Endothelial cell of umbilical vein (primary cell): ENCODE results near the gene PRKAA1. TPM values are rescaled to one million over a fixed set of nuclear protein-coding genes. Genes with fewer than 3 reads are reported as not detected.
A peak's percentile ranks its signal among the peaks of the same experiment; 100 is the strongest.

ENCODE experiments used
- BruUV-seq: library from RNA; stranded (reverse); fragments of 400-500 nt; replicated peaks from 2 replicates; lab custom pipeline; 2021; lab: Mats Ljungman, UMichigan
- CTCF ChIA-PET: fragments of 300-600, 350-600 bp; sonication (Branson Sonifier 250); formaldehyde crosslinking; loops from one replicate; lab custom pipeline; 2021; ENCODE audit warnings: antibody characterized with exemption, inconsistent platforms; lab: Charles Lee
- POLR2A ChIA-PET: fragments of 300-600, 350-600 bp; sonication (Branson Sonifier 250); formaldehyde crosslinking; loops from one replicate; lab custom pipeline; 2021; ENCODE audit warnings: antibody characterized with exemption, inconsistent platforms; lab: Charles Lee
- DNase-seq: peaks from one replicate; pipeline ENCODE4 v3.0.0-alpha.2; 2011; ENCODE audit warnings: low read depth, low spot score
- FAIRE-seq: peaks from 2 replicates; lab custom pipeline; 2011; peaks lifted over from hg19 to GRCh38; lab: Jason Lieb, UNC
- H2AFZ ChIP-seq: 2 replicates; pipeline ENCODE4 v1.6.0; 2012; ENCODE audit warnings: low read depth, low read length, control low read depth, inconsistent platforms
- H3K27ac ChIP-seq: 2 replicates; pipeline ENCODE4 v1.5.1; 2011; ENCODE audit warnings: low read depth, mild to moderate bottlenecking, control low read depth, low read length, moderate library complexity; ENCODE audit not compliant: insufficient read depth
- H3K27me3 ChIP-seq, 2 experiments: 2 replicates each; pipeline versions ENCODE4 v1.6.0 to v1.6.1; 2011; ENCODE audit warnings: low read length in 2 of 2, mixed read lengths in 1 of 2; ENCODE audit not compliant: control insufficient read depth in 2 of 2, insufficient read depth in 2 of 2
- H3K36me3 ChIP-seq, 2 experiments: 2 replicates in 1 of 2; 3 replicates in 1 of 2; pipeline ENCODE4 v1.5.1; 2011; ENCODE audit warnings: low read length in 2 of 2, mild to moderate bottlenecking in 1 of 2, moderate library complexity in 1 of 2; ENCODE audit not compliant: control insufficient read depth in 2 of 2, insufficient read depth in 2 of 2; ENCODE audit errors: extremely low read depth in 1 of 2
- H3K4me1 ChIP-seq: 3 replicates; pipeline ENCODE4 v1.5.1; 2011; ENCODE audit warnings: mild to moderate bottlenecking, low read length; ENCODE audit not compliant: control insufficient read depth, insufficient read depth; ENCODE audit errors: extremely low read depth
- H3K4me2 ChIP-seq: 2 replicates; pipeline ENCODE4 v1.6.1; 2011; ENCODE audit warnings: low read length, control low read depth, mixed read lengths; ENCODE audit not compliant: insufficient read depth
- H3K4me3 ChIP-seq, 3 experiments: fragments of 200-600 bp in 1 of 3; sonication (generic), shearing (Covaris generic) in 1 of 3; replicated peaks in 1 of 3; 2 replicates each; pipeline ENCODE4 v1.5.1; 2011 to 2016; ENCODE audit warnings: control low read depth in 3 of 3, low read length in 3 of 3, mild to moderate bottlenecking in 2 of 3, inconsistent platforms in 1 of 3, low read depth in 1 of 3, moderate library complexity in 1 of 3; ENCODE audit not compliant: insufficient read depth in 1 of 3
- H3K79me2 ChIP-seq: 2 replicates; pipeline ENCODE4 v1.6.0; 2012; ENCODE audit warnings: low read length, inconsistent platforms; ENCODE audit not compliant: control insufficient read depth, insufficient read depth
- H3K9ac ChIP-seq: replicated peaks from 2 replicates; pipeline ENCODE3; 2011; ENCODE audit warnings: low read length, control low read depth; ENCODE audit not compliant: insufficient read depth; ENCODE audit errors: extremely low read depth
- H3K9me1 ChIP-seq: replicated peaks from 3 replicates; pipeline ENCODE4 v1.6.0; 2011; ENCODE audit warnings: mild to moderate bottlenecking, low read length; ENCODE audit not compliant: control insufficient read depth, insufficient read depth; ENCODE audit errors: extremely low read depth
- H3K9me3 ChIP-seq: replicated peaks from 2 replicates; pipeline ENCODE4 v1.5.1; 2012; ENCODE audit warnings: low read length, inconsistent platforms; ENCODE audit not compliant: control insufficient read depth, insufficient read depth
- H4K20me1 ChIP-seq: replicated peaks from 2 replicates; pipeline ENCODE3; 2011; ENCODE audit warnings: mild to moderate bottlenecking, low read length; ENCODE audit not compliant: control insufficient read depth, insufficient read depth; ENCODE audit errors: extremely low read depth
- EZH2 ChIP-seq: IDR thresholded peaks from 2 replicates; pipeline ENCODE4 v1.6.1; 2012; ENCODE audit warnings: borderline replicate concordance, low read depth, mild to moderate bottlenecking, moderate library complexity, low read length, inconsistent platforms; ENCODE audit not compliant: severe bottlenecking
- JUN ChIP-seq: IDR thresholded peaks from 2 replicates; pipeline ENCODE4 v1.6.1; 2011; ENCODE audit warnings: borderline replicate concordance, low read depth; ENCODE audit not compliant: insufficient read length, insufficient read depth
- POLR2A ChIP-seq: IDR thresholded peaks from 2 replicates; pipeline ENCODE4 v1.6.1; 2012; ENCODE audit warnings: low read depth, mild to moderate bottlenecking, control low read depth, low read length
- dilution Hi-C: fragments of 300-500 bp; cut with MboI; formaldehyde crosslinking; loops from one replicate; pipeline ENCODE4 v1.15.0; 2019; ENCODE audit warnings: low sequenced_read_pairs; ENCODE audit not compliant: extremely low pct_ligation_motif_present
- intact Hi-C: fragments of 100-400 bp; cut with micrococcal nuclease; formaldehyde crosslinking; loops from one replicate; pipeline ENCODE4 v1.10.0; 2022
- polyA plus RNA-seq, 4 experiments: library from polyadenylated mRNA; depleted of rRNA in 3 of 4; stranded (reverse) in 3 of 4; unstranded in 1 of 4; fragments of >200 nt; gene quantifications; 2 replicates each; pipeline versions ENCODE4 v1.2.1 to v1.2.3, GENCODE V29; 2011 to 2012; ENCODE audit warnings: missing spikeins in 1 of 4
- total RNA-seq: library from RNA; stranded (reverse); gene quantifications from 2 replicates; pipeline ENCODE4 v1.2.3, GENCODE V29; 2021

Gene PRKAA1
- total and polyA plus RNA-seq, 2 donors (not counting 3 experiments of a cell fraction or from before 2014, with no cell fraction given) = 37.0 to 83.5 TPM

DNA sequence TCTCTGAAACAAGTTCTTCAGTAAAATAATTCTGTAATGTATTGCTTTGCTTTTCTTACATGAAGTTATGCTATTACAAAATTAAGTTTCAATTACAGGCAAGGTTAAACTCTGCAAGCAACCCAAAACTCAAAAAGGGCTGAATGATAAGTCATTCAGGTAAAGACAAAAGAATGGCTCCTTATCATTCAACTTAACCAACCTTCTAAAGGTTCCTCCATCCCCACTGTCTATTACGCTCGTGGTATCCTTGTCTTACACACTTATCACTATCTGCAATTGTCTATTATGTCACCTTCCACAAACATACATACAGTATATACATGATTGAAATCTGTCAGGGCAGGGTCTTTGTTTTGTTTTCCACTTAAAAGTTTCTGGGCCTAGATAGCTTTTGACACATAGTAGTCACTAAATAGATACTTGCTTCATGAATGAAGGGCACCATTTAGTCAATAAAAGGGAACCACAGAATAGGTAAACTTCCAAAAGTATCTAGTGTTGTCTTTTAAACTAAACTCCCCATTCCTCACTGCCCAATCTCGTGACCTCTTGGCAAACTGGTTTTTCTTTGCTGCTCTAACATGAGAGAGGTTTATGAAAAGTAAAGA lies 30.0 kb upstream of the PRKAA1 start:
- no peak for TF ChIP-seq EZH2
- TF ChIP-seq POLR2A = peak; percentile 17
- H2AFZ ChIP-seq = no peak overlapping the region
- peaks cover 40% of the 10 kb centered on the region for H3K79me2 ChIP-seq
- peaks cover 3% of the 10 kb centered on the region for H4K20me1 ChIP-seq
- H3K27ac ChIP-seq = no peak overlapping the region
- ChIA-PET POLR2A (interaction anchor here (1.4 to 2.1 kb wide), 2 partner anchors 15 to 30 kb away, joined by 3 to 6 read pairs; partner anchors contain the start of gene PRKAA1), CTCF (no interaction called here)
- no peak for DNase-seq
- peaks cover 29 to 47% of the 10 kb centered on the region in 2 experiments for H3K36me3 ChIP-seq
- H3K9me1 ChIP-seq = no peaks in the 10 kb centered on the region
- H3K4me2 ChIP-seq = no peak overlapping the region
- H3K4me3 ChIP-seq = no peak overlapping the region
- H3K9me3 ChIP-seq = no peaks in the 10 kb centered on the region
- H3K9ac ChIP-seq = no peak overlapping the region
- no peak for FAIRE-seq
- peaks cover 10% of the 10 kb centered on the region for H3K4me1 ChIP-seq
- intact Hi-C loops (no loop called here), dilution Hi-C loops (no loop called here)
- H3K27me3 ChIP-seq = no peaks in the 10 kb centered on the region
- no TSS peak for BruUV-seq

GRCh38 chr5:40827188-40827977 lies 29.2 kb upstream of the PRKAA1 start:
- TF ChIP-seq EZH2 (no peak), JUN (no peak), POLR2A (peak; percentile 15)
- Histone ChIP-seq H3K27ac (no peak overlapping the region), H3K9ac (no peak overlapping the region), H3K4me1 (peaks cover 3% of the 10 kb centered on the region), H3K27me3 (no peaks in the 10 kb centered on the region), H3K36me3 (peaks cover 29 to 39% of the 10 kb centered on the region in 2 experiments), H2AFZ (no peak overlapping the region), H3K4me3 (no peak overlapping the region), H4K20me1 (no peaks in the 10 kb centered on the region), H3K79me2 (peaks cover 32% of the 10 kb centered on the region), H3K9me1 (no peaks in the 10 kb centered on the region), H3K4me2 (no peak overlapping the region), H3K9me3 (no peaks in the 10 kb centered on the region)
- dilution Hi-C loops (no loop called here), intact Hi-C loops (no loop called here)
- no peak for FAIRE-seq
- no TSS peak for BruUV-seq
- ChIA-PET CTCF (no interaction called here), POLR2A (interaction anchor here (1.4 to 2.1 kb wide), 2 partner anchors 16 to 29 kb away, joined by 3 to 6 read pairs; partner anchors contain the start of gene PRKAA1)
- no peak for DNase-seq
